K562 (cell line): Measurements from ENCODE around the gene LRP1B.

Source experiments
- PTBP1 ChIP-seq: fragments of 200-400 bp; formaldehyde crosslinking; IDR thresholded peaks from 2 replicates; pipeline ENCODE4 v1.6.1; 2017; ENCODE audit warnings: low read depth, low read length
- SNRNP70 ChIP-seq: fragments of 200-400 bp; formaldehyde crosslinking; optimal IDR thresholded peaks from 2 replicates; pipeline ENCODE3; 2017; ENCODE audit warnings: low read depth, low read length
- TF ChIP-seq, protein P1 (sequence below): fragments of 450-650 bp; IDR thresholded peaks from 2 replicates; pipeline ENCODE4 v1.6.1; 2017; ENCODE audit warnings: mild to moderate bottlenecking, moderate library complexity

DNA sequence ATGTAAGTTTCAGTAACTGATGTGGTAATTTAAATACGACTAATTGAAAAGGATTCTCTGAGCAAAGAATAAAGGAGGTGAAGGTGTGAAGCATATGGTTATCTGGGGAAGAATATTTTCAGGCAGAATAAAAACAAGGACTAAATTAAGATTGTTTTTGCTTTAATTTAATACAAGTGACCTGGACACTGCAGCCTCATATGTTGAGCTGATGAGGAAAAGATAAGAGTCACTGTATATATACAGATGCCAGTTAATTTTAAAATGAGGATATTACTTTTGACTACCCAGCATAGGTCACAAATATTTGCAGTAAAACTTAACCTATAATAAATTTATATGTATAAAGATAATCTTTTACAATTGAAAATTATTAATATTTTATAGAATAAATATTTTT lies 47.8 kb upstream of the LRP1B start:
- TF ChIP-seq, protein P1, sequence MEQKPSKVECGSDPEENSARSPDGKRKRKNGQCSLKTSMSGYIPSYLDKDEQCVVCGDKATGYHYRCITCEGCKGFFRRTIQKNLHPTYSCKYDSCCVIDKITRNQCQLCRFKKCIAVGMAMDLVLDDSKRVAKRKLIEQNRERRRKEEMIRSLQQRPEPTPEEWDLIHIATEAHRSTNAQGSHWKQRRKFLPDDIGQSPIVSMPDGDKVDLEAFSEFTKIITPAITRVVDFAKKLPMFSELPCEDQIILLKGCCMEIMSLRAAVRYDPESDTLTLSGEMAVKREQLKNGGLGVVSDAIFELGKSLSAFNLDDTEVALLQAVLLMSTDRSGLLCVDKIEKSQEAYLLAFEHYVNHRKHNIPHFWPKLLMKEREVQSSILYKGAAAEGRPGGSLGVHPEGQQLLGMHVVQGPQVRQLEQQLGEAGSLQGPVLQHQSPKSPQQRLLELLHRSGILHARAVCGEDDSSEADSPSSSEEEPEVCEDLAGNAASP, result no peak
- no peak for TF ChIP-seq PTBP1
- no peak for TF ChIP-seq SNRNP70
